CD4-positive, alpha-beta T cell (primary cell): Measurements from ENCODE around the gene GJD4. TPM values are rescaled to one million over a fixed set of nuclear protein-coding genes. Genes with fewer than 3 reads are reported as not detected.

Experiments
- ATAC-seq: fragments of 200-7000 bp; cut with Tn5 transposase; one replicate; pipeline ENCODE4 v1.10.0; 2022; ENCODE audit warnings: mild to moderate bottlenecking; ENCODE audit not compliant: poor library complexity
- CTCF ChIA-PET: fragments of 350-600 bp; sonication (Branson Sonifier 250); formaldehyde crosslinking; loops from one replicate; lab custom pipeline; 2021; ENCODE audit warnings: antibody characterized with exemption, inconsistent platforms; lab: Charles Lee
- POLR2A ChIA-PET: fragments of 350-600 bp; sonication (Branson Sonifier 250); formaldehyde crosslinking; loops from one replicate; lab custom pipeline; 2021; ENCODE audit warnings: antibody characterized with exemption, inconsistent platforms; lab: Charles Lee
- DNase-seq, 14 experiments: peaks; one replicate each; pipeline ENCODE4 v3.0.0-alpha.2; 2013 to 2020; ENCODE audit warnings: mixed read lengths in 2 of 14
- H3K27ac ChIP-seq, 2 donors: one replicate each; pipeline versions ENCODE4 v1.5.1 to v1.7.0; 2013; ENCODE audit warnings: low read length in 2 of 2, low read depth in 1 of 2, mild to moderate bottlenecking in 1 of 2
- H3K27me3 ChIP-seq, 2 experiments: 1 replicate in 1 of 2; 2 replicates in 1 of 2; pipeline versions ENCODE4 v1.6.1 to v1.7.0; 2013; ENCODE audit warnings: low read length in 2 of 2, control low read depth in 1 of 2, mild to moderate bottlenecking in 1 of 2, moderate library complexity in 1 of 2; ENCODE audit not compliant: insufficient read depth in 2 of 2, control insufficient read depth in 1 of 2
- H3K36me3 ChIP-seq: one replicate; pipeline ENCODE4 v1.6.1; 2013; ENCODE audit warnings: low read length, control low read depth; ENCODE audit not compliant: insufficient read depth
- H3K4me1 ChIP-seq: one replicate; pipeline ENCODE4 v1.6.1; 2013; ENCODE audit warnings: low read length, control low read depth; ENCODE audit not compliant: insufficient read depth
- H3K4me3 ChIP-seq: one replicate; pipeline ENCODE4 v1.5.1; 2013; ENCODE audit warnings: mild to moderate bottlenecking, low read length, moderate library complexity
- H3K9me3 ChIP-seq, 2 experiments: 1 replicate in 1 of 2; 2 replicates in 1 of 2; pipeline versions ENCODE4 v1.6.1 to v1.7.0; 2013; ENCODE audit warnings: low read length in 2 of 2, mild to moderate bottlenecking in 2 of 2, control low read depth in 1 of 2, moderate library complexity in 1 of 2; ENCODE audit not compliant: control insufficient read depth in 1 of 2, insufficient read depth in 1 of 2
- H3K27ac Mint-ChIP-seq: one replicate; pipeline ENCODE4 v1.8.0; 2020; ENCODE audit warnings: mixed read lengths
- H3K27me3 Mint-ChIP-seq: one replicate; pipeline ENCODE4 v1.8.0; 2021; ENCODE audit warnings: mixed read lengths
- H3K36me3 Mint-ChIP-seq: one replicate; pipeline ENCODE4 v1.8.0; 2021; ENCODE audit warnings: low read depth, mixed read lengths
- H3K4me1 Mint-ChIP-seq: one replicate; pipeline ENCODE4 v1.8.0; 2021; ENCODE audit warnings: low read depth, mixed read lengths
- H3K4me3 Mint-ChIP-seq: one replicate; pipeline ENCODE4 v1.8.0; 2020; ENCODE audit warnings: mild to moderate bottlenecking, mixed read lengths
- H3K9me3 Mint-ChIP-seq: one replicate; pipeline ENCODE4 v1.8.0; 2020; ENCODE audit warnings: mixed read lengths
- intact Hi-C, 2 experiments: fragments of 100-400 bp; cut with DNase I in 1 of 2; cut with micrococcal nuclease in 1 of 2; formaldehyde crosslinking; loops; one replicate each; pipeline versions ENCODE4 v1.15.1 to v1.9.0; 2023 to 2025; cut with DNase I, micrococcal nuclease
- total RNA-seq, 174 experiments: library from RNA in 2 of 174; stranded (reverse) in 2 of 174; gene quantifications; one replicate each; pipeline ENCODE4 v1.2.3 and lab custom pipeline; 2021 to 2026
- TF ChIP-seq, protein P1 (sequence below): fragments of 200-600 bp; IDR thresholded peaks from one replicate; pipeline ENCODE4 v1.8.0; 2022; ENCODE audit warnings: antibody characterized with exemption, mild to moderate bottlenecking

Gene GJD4
- total RNA-seq, 2 experiments from 2014 or later, result not detected

DNA sequence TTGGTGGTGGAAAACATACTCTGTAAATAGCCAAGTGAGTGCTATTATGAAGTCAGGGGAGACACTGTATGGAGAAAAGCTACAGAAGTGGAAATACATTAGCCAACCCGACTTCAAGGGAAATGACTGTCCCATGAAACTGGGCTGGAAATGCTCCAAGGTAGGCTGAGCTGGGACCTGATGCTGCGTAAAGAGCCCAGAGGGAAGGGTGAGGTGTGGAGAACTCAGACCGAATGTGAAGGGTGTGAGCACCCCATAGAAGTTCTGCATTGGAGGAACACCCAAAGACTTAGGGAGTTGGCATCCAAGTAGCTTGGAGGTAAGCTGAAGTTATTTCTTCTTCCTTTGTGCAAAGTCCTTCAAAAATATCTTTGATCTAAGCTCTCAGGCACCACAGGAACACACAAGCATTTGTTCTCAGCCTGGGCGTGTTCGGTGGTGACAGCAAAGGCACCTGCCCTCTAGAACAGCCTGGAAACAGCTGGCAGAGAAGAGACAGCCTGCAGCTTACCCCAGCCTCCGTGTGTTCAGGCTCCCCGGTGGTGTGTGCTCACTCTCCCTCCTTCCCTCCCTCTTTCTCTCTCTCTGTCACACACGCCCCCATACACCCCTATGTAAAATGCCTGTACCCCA lies 19.1 kb upstream of the GJD4 start:
- intact Hi-C loops, result no loop called here
- no peaks in the 10 kb centered on the region for H3K4me1 Mint-ChIP-seq
- H3K4me3 ChIP-seq, result no peak overlapping the region
- H3K27me3 ChIP-seq, result peaks cover 2 to 3% of the 10 kb centered on the region in 2 experiments
- no peak overlapping the region for H3K27ac Mint-ChIP-seq
- ChIA-PET POLR2A (no interaction called here), CTCF (no interaction called here)
- DNase-seq (no peak), ATAC-seq (no peak)
- peaks cover 5 to 6% of the 10 kb centered on the region in 2 experiments for H3K9me3 ChIP-seq
- no peaks in the 10 kb centered on the region for H3K4me1 ChIP-seq
- no peaks in the 10 kb centered on the region for H3K36me3 Mint-ChIP-seq
- no peaks in the 10 kb centered on the region for H3K36me3 ChIP-seq
- peaks cover 20% of the 10 kb centered on the region for H3K27me3 Mint-ChIP-seq
- no peak overlapping the region for H3K27ac ChIP-seq
- H3K9me3 Mint-ChIP-seq, result peaks cover 2% of the 10 kb centered on the region
- TF ChIP-seq, protein P1, sequence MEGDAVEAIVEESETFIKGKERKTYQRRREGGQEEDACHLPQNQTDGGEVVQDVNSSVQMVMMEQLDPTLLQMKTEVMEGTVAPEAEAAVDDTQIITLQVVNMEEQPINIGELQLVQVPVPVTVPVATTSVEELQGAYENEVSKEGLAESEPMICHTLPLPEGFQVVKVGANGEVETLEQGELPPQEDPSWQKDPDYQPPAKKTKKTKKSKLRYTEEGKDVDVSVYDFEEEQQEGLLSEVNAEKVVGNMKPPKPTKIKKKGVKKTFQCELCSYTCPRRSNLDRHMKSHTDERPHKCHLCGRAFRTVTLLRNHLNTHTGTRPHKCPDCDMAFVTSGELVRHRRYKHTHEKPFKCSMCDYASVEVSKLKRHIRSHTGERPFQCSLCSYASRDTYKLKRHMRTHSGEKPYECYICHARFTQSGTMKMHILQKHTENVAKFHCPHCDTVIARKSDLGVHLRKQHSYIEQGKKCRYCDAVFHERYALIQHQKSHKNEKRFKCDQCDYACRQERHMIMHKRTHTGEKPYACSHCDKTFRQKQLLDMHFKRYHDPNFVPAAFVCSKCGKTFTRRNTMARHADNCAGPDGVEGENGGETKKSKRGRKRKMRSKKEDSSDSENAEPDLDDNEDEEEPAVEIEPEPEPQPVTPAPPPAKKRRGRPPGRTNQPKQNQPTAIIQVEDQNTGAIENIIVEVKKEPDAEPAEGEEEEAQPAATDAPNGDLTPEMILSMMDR, result no peak
- H3K4me3 Mint-ChIP-seq, result no peak overlapping the region

DNA sequence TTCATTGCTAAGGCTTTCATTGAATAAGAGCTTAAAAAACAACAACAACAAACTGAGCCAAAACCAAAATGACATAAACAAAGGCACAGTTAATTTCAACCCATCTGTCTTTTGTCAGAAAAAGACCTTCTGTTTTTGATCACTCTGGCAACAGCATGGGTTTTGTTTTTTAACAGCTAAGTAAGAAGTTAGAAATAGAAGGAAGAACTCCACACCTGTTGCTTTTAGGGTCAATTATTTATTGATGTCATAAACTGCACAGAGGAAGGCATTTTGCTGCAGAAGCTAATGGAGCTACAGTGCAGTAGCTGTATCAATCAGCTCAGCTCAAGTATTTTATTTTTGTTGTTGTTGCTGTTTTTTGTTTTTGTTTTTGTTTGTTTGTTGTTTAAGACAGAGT lies 16.3 kb upstream of the GJD4 start:
- peaks cover 5 to 8% of the 10 kb centered on the region in 2 experiments for H3K9me3 ChIP-seq
- no peak overlapping the region for H3K27ac ChIP-seq
- Mint-ChIP-seq H3K27me3 (peaks cover 21% of the 10 kb centered on the region), H3K9me3 (peaks cover 4% of the 10 kb centered on the region), H3K4me1 (no peaks in the 10 kb centered on the region), H3K4me3 (no peak overlapping the region), H3K27ac (no peak overlapping the region), H3K36me3 (no peaks in the 10 kb centered on the region)
- no peak overlapping the region for H3K4me3 ChIP-seq
- TF ChIP-seq, protein P1, result no peak
- ChIA-PET POLR2A (no interaction called here), CTCF (no interaction called here)
- no peak for DNase-seq
- peaks cover 2 to 3% of the 10 kb centered on the region in 2 experiments for H3K27me3 ChIP-seq
- H3K36me3 ChIP-seq, result no peaks in the 10 kb centered on the region
- no peak for ATAC-seq
- intact Hi-C loops, result no loop called here
- H3K4me1 ChIP-seq, result no peaks in the 10 kb centered on the region

DNA sequence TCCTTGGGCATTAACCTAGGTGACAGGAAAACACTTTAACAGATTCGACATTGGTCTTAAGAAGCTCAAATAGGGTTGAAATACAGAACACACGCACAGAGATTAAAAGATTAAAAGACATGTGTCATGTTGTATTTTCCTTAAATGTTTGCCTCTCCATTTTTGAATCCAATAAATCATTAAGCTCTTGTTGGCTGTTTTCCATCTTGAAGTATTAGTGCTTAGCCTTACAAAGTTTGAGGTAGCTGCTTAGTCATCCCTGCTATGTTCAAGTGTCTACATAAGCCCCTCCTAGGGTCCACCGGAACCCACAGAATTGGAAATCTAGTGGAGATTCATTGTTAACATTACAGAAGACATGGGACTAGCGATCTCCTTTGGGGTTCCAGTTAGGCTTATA lies 12.7 kb upstream of the GJD4 start:
- ChIA-PET CTCF (no interaction called here), POLR2A (no interaction called here)
- Histone ChIP-seq H3K27me3 (peaks cover 2 to 3% of the 10 kb centered on the region in 2 experiments), H3K27ac (no peak overlapping the region), H3K36me3 (no peaks in the 10 kb centered on the region), H3K4me1 (no peaks in the 10 kb centered on the region), H3K9me3 (peaks cover 5 to 15% of the 10 kb centered on the region in 2 experiments), H3K4me3 (no peak overlapping the region)
- DNase-seq (no peak), ATAC-seq (no peak)
- intact Hi-C loops, result no loop called here
- Mint-ChIP-seq H3K9me3 (peaks cover 4% of the 10 kb centered on the region), H3K36me3 (no peaks in the 10 kb centered on the region), H3K4me3 (no peak overlapping the region), H3K27ac (no peak overlapping the region), H3K27me3 (peaks cover 11% of the 10 kb centered on the region), H3K4me1 (no peaks in the 10 kb centered on the region)
- TF ChIP-seq, protein P1, result no peak
